ENCODE results near the gene DNER. TPM values are rescaled to one million over a fixed set of nuclear protein-coding genes. Genes with fewer than 3 reads are reported as not detected.

The DNER gene
- total and polyA plus RNA-seq, 2 donors (not counting 1 experiment from before 2014, with no cell fraction given), result not detected

DNA sequence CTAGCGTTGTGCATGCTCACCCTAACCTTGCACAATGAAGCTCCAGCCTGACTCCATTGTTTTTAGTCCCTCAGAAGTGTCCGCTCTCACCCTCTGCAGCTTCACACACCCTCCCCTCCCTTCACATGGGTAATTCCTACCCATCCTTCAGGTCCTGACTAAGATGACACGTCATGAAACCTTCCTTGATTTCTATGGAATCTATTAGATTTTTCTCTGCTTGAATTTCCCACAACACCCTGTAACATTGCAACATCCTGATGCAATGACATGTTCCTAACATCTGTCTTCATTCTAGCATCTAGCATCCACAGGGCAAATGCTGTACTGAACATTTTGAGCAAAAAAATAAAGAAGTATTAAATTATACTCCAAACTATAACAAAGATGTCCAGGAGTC, 366.2 kb downstream of the DNER start:
- TF ChIP-seq, protein P1, sequence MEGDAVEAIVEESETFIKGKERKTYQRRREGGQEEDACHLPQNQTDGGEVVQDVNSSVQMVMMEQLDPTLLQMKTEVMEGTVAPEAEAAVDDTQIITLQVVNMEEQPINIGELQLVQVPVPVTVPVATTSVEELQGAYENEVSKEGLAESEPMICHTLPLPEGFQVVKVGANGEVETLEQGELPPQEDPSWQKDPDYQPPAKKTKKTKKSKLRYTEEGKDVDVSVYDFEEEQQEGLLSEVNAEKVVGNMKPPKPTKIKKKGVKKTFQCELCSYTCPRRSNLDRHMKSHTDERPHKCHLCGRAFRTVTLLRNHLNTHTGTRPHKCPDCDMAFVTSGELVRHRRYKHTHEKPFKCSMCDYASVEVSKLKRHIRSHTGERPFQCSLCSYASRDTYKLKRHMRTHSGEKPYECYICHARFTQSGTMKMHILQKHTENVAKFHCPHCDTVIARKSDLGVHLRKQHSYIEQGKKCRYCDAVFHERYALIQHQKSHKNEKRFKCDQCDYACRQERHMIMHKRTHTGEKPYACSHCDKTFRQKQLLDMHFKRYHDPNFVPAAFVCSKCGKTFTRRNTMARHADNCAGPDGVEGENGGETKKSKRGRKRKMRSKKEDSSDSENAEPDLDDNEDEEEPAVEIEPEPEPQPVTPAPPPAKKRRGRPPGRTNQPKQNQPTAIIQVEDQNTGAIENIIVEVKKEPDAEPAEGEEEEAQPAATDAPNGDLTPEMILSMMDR (IDR thresholded peaks at IDR 0.05), result no peak
- no peak for TF ChIP-seq EZH2 (IDR thresholded peaks at IDR 0.05; ENCODE audit: borderline replicate concordance, insufficient read depth, low read depth, low read length, poor library complexity, severe bottlenecking)
- 85% methylated on average over 3 of the region's 3 CpGs for WGBS (ENCODE audit: insufficient coverage)
- no peak overlapping the region for H3K27ac Mint-ChIP-seq
- Histone ChIP-seq H3K79me2 (ENCODE audit: control insufficient read depth, insufficient read depth, low read length) (no peaks in the 10 kb centered on the region), H3K9ac (ENCODE audit: low read length) (no peak overlapping the region), H3K4me1 (ENCODE audit: control insufficient read depth in 2 of 2, insufficient read depth in 2 of 2, low read length in 2 of 2) (no peaks in the 10 kb centered on the region), H3K9me3 (ENCODE audit: control extremely low read depth in 1 of 3, control insufficient read depth in 2 of 3, insufficient read depth in 1 of 3, low read length in 2 of 3) (peaks cover 0 to 4% (median 2%) of the 10 kb centered on the region in 3 donors), H2AFZ (ENCODE audit: insufficient read depth, low read depth, low read length, poor library complexity, severe bottlenecking) (no peak overlapping the region), H3K36me3 (replicated peaks in 1 of 2; ENCODE audit: control extremely low read depth in 1 of 2, control insufficient read depth in 1 of 2, extremely low read depth in 1 of 2, insufficient read depth in 2 of 2, low read length in 1 of 2) (no peaks in the 10 kb centered on the region), H3K4me2 (replicated peaks; ENCODE audit: low read depth, low read length, poor library complexity, severe bottlenecking) (no peak overlapping the region), H4K20me1 (ENCODE audit: control insufficient read depth, insufficient read depth, low read length, poor library complexity, severe bottlenecking) (no peaks in the 10 kb centered on the region), H3K4me3 (ENCODE audit: control extremely low read depth in 1 of 5, extremely low read depth in 1 of 5, insufficient read depth in 1 of 5, low read depth in 2 of 5, low read length in 4 of 5) (no peak overlapping the region), H3K27ac (ENCODE audit: low read length in 2 of 2) (no peak overlapping the region), H3K27me3 (replicated peaks in 1 of 4; ENCODE audit: control extremely low read depth in 1 of 4, control insufficient read depth in 3 of 4, insufficient read depth in 4 of 4, low read length in 3 of 4) (no peaks in the 10 kb centered on the region)
- intact Hi-C loops (cut with micrococcal nuclease), result no loop called here
- DNase-seq, result no peak
- H3K4me1 Mint-ChIP-seq, result no peaks in the 10 kb centered on the region
- ATAC-seq (ENCODE audit: low read depth), result no peak
- H3K27me3 Mint-ChIP-seq, result peaks cover 4% of the 10 kb centered on the region
- no peak overlapping the region for H3K4me3 Mint-ChIP-seq
- ChIA-PET POLR2A (no interaction called here), CTCF (no interaction called here)
- peaks cover 11% of the 10 kb centered on the region for H3K9me3 Mint-ChIP-seq (ENCODE audit: insufficient read depth)

DNA sequence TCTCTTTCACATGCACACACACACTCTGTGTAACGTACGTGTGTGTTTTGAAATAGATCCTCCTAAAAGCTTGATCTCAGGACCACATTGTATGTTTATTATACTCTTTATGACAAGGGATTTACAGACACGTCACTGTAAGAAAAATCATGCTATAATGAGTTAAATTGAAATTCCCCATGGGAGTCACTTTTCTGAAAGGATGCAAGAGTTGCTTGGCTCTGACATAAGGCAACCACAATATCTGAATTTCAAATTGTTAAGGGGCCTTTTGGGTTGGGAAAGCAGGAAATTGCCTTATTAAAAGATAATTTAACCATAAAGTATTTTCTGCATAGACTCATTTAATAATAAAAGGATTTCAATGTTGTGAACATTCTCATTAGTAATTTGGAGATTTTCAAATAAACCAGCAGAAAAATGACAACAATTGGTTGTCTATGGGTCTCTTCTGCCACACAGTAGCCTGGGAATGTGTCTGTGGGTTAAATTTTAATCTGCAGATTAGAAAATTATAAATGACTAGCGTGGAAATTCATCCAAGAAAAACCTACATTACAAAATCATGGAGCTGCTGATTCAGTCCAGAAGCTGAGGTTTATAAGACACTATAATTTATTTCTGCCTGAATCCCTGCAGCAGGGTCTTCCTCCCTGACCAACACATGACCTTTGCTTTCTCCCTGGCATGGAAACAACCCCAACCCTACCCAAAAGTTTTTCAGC, 367.4 kb downstream of the DNER start:
- POLR2A ChIA-PET, result no interaction called here
- intact Hi-C loops (cut with micrococcal nuclease), result no loop called here

More for the DNA sequence above, 367.4 kb downstream of the DNER start:
- Histone ChIP-seq H3K36me3 (replicated peaks in 1 of 2; ENCODE audit: control extremely low read depth in 1 of 2, control insufficient read depth in 1 of 2, extremely low read depth in 1 of 2, insufficient read depth in 2 of 2, low read length in 1 of 2) (no peaks in the 10 kb centered on the region), H3K27ac (ENCODE audit: low read length in 2 of 2) (no peak overlapping the region), H4K20me1 (ENCODE audit: control insufficient read depth, insufficient read depth, low read length, poor library complexity, severe bottlenecking) (no peaks in the 10 kb centered on the region), H2AFZ (ENCODE audit: insufficient read depth, low read depth, low read length, poor library complexity, severe bottlenecking) (no peak overlapping the region), H3K79me2 (ENCODE audit: control insufficient read depth, insufficient read depth, low read length) (no peaks in the 10 kb centered on the region), H3K27me3 (replicated peaks in 1 of 4; ENCODE audit: control extremely low read depth in 1 of 4, control insufficient read depth in 3 of 4, insufficient read depth in 4 of 4, low read length in 3 of 4) (no peaks in the 10 kb centered on the region), H3K4me2 (replicated peaks; ENCODE audit: low read depth, low read length, poor library complexity, severe bottlenecking) (no peak overlapping the region), H3K9me3 (ENCODE audit: control extremely low read depth in 1 of 3, control insufficient read depth in 2 of 3, insufficient read depth in 1 of 3, low read length in 2 of 3) (peaks cover 0 to 4% (median 2%) of the 10 kb centered on the region in 3 donors), H3K9ac (ENCODE audit: low read length) (no peak overlapping the region), H3K4me1 (ENCODE audit: control insufficient read depth in 2 of 2, insufficient read depth in 2 of 2, low read length in 2 of 2) (no peaks in the 10 kb centered on the region), H3K4me3 (ENCODE audit: control extremely low read depth in 1 of 5, extremely low read depth in 1 of 5, insufficient read depth in 1 of 5, low read depth in 2 of 5, low read length in 4 of 5) (no peak overlapping the region)
- no peak for DNase-seq
- no CpG with 5 or more reads among the region's 4 CpGs for WGBS (ENCODE audit: insufficient coverage)
- peaks cover 10% of the 10 kb centered on the region for H3K9me3 Mint-ChIP-seq (ENCODE audit: insufficient read depth)
- no peak for TF ChIP-seq EZH2 (IDR thresholded peaks at IDR 0.05; ENCODE audit: borderline replicate concordance, insufficient read depth, low read depth, low read length, poor library complexity, severe bottlenecking)
- TF ChIP-seq, protein P1 (IDR thresholded peaks at IDR 0.05), result no peak
- H3K4me3 Mint-ChIP-seq, result no peak overlapping the region
- ATAC-seq (ENCODE audit: low read depth), result no peak
- CTCF ChIA-PET, result no interaction called here
- peaks cover 4% of the 10 kb centered on the region for H3K27me3 Mint-ChIP-seq
- no peaks in the 10 kb centered on the region for H3K4me1 Mint-ChIP-seq
- no peak overlapping the region for H3K27ac Mint-ChIP-seq
